GM19193 (cell line): ENCODE measurements around the gene CAMKV.

Experiments used
- POLR2A ChIP-seq: IDR thresholded peaks from 4 replicates; pipeline ENCODE4 v1.6.1; 2011; ENCODE audit not compliant: insufficient read depth, insufficient read length; ENCODE audit errors: extremely low read depth

CAMKV gene, protein sequence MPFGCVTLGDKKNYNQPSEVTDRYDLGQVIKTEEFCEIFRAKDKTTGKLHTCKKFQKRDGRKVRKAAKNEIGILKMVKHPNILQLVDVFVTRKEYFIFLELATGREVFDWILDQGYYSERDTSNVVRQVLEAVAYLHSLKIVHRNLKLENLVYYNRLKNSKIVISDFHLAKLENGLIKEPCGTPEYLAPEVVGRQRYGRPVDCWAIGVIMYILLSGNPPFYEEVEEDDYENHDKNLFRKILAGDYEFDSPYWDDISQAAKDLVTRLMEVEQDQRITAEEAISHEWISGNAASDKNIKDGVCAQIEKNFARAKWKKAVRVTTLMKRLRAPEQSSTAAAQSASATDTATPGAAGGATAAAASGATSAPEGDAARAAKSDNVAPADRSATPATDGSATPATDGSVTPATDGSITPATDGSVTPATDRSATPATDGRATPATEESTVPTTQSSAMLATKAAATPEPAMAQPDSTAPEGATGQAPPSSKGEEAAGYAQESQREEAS

DNA sequence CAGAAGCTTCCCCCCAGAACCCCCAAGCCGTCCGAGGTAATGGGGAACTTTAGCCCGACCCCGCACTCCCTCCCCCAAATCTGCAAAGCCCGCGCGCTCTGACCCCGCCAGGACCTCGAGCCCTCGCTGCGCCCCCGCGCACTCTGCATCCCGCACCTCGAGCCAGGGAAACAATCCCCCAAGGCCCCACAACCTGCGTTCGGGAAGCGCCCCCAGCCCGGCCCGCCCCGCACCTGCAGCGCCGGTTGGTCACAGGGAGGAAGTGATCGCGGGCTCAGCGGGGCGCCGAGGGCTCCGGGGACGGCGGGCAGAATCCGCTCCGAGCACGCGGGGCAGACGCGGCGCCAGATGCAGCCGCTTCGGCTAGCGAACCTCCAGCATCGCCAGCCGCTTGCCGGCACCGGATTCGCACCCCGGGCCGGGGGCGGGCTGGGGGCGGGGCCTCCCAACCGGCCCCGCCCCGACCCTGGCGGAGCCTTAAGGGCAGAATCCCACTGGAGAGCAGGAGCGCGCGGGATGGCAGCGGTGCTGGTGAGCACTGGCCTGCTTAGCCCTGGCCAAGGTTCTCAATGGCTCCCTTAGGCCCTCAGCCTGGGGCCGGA is at the start of gene CAMKV:
Gene CAMKV (minus strand): TSS at position 382 of the 602 bp plus-strand sequence. CDS start 7,518 bp downstream, outside the sequence.
- TF ChIP-seq POLR2A, result no peak

DNA sequence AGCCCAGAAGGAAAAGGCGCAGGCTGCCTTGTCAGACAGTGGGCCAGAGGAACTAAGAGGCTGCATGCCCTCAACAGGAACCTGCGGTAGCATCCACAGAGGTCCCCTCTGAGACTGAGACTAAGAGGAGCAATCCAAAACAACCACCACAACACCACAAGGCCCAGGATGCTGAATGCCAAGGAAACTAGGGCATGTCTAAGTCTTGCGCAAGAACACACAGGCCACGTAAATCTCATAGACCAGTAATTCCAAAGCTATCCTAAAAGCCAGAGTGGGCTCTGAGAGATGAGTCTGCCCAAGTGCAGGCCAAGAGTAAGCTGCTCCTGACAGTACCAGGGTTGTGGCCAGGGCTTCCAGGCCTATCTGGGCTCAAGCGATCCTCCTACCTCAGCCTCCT is 47.0 kb upstream of the CAMKV start:
- TF ChIP-seq POLR2A, result no peak

DNA sequence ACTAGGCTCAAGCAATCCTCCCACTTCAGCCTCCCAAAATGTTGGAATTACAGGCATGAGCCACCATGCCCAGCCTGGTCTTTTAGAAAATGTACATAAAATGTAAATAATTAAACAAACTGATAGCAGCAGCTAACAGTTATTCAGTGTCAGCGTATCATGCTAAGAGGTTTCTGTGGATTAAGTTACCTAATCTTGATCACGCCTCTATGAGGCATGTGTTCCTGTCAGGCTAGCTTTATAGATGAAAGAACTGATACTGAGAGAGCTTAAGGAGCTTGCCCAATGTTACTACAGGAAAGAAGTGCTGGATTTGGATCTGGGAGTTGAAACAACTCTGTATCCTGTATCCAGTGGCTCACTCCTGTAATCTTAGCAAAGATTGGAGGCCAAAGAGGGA is 45.2 kb upstream of the CAMKV start:
- TF ChIP-seq POLR2A, result no peak

DNA sequence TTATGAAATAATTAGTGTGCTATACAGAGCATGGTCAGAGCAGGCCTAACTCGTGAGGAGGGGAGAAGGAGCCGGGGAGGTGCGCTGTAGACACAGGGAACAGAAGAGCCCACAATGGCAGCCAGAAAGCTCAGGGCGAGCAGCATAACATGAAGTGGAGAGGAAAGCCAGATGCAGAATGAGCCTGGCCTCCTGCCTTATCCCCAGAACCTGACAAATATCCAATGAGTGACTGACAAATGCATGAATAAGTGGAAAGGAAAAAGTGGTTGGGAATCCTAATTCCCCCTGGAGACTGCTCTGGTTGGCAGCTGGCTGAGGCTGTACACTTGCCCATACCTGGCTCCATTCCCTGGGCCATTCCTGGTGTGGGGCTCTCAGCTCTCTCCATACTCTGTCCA is 43.2 kb upstream of the CAMKV start:
- TF ChIP-seq POLR2A, result no peak

DNA sequence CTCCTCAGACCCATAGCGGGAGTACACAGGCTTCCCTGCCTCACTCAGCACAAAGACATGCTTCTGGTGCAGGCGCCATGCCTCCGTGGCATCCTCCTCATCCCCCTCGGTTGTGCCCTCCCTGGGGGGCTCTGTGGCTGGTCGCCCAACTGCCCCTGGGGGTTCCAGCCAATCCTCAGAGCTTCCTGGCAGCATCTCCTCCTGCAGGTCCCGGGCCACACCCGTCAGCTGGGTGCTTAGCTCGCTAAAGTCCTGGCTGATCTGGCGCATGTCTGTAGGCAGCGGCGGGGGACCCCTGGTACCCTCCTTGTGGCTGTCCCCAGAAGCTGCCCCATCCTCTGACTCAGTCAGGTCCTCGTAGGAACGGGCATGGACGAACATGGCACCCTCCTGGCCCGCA is 41.9 kb upstream of the CAMKV start:
- no peak for TF ChIP-seq POLR2A

DNA sequence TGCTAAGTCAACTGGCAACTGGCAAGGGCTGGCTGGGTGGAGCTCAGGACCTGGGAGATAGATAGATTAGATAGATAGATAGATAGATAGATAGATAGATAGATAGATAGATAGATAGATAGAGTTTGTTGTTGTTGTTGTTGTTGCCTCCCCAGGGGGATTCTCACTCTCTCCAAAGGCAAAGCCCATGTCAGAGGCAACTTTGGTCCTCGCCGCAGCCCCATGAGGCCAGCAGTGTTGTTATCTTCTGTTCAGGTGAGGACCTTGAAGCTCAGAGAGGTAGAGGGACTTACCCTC is 41.4 kb upstream of the CAMKV start:
- no peak for TF ChIP-seq POLR2A

DNA sequence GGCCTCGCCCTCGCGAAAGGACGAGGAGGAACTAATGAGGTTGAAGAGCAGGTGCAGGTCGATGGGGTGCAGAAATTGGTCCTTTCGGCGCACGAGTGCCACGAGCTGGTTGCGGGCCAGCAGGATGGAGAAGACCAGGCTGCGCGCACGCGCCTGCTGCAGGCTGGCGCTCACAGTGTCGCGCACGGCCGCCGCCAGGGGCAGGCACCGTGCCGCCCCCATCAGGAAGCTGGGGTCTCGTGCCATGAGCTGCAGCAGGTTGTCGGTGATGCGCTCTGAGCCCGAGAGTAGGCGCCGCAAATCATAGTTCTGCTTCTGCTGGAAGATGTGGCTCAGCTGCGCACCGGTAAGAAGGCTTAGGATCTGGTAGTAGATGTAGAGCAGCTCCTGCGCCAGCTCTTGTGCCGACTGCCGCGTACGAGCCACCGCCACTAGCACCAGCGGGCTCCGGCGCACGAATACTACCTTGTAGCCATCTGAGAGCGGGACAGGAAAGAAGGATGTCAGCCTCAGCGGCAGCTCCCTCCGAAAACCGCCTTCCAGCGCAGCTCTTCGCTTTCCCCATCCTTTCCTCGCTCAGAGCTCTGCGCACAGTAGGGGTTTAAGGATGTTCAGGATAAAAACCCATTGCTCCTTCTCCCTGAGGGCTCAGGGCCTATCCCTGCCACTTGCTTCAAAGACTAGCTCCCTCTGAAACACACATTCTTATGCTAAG is 40.9 kb upstream of the CAMKV start:
- no peak for TF ChIP-seq POLR2A

DNA sequence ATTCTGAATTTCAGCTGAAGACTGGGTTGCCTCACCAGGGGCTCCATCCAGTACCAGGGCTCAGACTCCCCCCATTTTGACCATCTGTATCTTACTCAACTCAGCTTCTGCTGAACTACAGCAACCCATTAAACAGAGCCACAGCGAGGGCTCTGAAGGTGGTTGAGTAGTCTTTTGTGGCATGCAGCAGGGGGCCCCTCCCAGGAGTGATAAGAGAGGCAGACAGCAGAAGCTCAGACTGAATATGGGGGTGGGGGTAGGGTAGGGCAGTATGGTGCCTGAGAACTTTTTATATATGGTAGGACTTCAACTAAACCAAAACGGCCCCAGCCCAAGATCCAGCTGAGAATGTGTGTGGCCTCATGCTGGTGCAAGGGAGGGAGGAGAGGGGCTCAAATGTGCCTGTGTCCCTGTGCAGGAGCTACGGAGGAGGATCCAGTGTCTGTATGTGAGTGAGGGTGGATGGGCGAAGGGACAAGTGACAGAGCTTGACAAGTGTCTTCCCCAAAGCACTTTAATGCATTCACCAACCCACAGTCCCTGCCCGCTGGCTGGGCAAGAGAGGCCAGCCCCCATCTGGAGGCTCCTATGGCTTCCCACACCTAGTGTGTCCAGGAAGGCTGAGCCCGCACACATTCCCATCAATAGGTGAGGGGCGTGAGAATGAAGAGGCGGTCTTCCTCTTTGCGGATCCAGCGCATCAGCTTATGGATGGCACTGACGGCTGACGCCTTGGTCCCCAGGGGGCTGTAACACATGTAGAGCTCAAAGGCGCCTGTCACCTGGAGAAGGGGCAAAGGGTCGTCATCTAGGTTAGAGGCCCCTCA is 38.9 kb upstream of the CAMKV start:
- no peak for TF ChIP-seq POLR2A

DNA sequence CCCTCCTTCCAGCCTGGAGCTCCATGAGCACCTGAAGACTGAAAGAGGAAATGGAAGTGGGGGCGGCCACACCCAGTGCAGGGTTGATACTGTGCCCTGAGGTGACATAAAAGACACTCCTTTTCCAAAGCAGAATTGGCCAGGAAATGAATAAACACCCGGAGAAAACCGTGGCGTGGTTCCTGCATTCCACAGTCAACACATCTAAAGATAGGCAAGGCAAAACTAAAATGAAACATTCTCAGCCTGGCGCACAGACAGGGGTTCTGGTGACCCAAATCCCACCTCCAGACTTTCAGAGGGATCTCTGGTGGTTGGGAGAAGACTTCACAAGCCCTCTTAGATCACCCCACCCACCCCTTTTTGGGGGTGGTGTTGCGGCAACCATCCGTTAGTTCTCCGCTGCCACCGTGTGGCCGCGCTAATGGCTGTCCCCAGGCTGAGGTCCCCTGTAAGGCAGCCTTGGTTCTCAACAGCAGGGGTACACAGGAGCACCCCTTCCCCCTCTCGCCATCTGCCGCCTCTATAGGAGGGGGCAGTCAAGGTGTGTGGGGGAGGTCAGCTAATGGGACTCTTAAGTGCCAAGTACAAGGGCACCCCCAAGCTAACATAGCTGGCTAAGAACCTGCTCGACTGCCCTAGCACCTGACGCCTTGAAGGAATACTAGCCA is 36.5 kb upstream of the CAMKV start:
- TF ChIP-seq POLR2A, result no peak

DNA sequence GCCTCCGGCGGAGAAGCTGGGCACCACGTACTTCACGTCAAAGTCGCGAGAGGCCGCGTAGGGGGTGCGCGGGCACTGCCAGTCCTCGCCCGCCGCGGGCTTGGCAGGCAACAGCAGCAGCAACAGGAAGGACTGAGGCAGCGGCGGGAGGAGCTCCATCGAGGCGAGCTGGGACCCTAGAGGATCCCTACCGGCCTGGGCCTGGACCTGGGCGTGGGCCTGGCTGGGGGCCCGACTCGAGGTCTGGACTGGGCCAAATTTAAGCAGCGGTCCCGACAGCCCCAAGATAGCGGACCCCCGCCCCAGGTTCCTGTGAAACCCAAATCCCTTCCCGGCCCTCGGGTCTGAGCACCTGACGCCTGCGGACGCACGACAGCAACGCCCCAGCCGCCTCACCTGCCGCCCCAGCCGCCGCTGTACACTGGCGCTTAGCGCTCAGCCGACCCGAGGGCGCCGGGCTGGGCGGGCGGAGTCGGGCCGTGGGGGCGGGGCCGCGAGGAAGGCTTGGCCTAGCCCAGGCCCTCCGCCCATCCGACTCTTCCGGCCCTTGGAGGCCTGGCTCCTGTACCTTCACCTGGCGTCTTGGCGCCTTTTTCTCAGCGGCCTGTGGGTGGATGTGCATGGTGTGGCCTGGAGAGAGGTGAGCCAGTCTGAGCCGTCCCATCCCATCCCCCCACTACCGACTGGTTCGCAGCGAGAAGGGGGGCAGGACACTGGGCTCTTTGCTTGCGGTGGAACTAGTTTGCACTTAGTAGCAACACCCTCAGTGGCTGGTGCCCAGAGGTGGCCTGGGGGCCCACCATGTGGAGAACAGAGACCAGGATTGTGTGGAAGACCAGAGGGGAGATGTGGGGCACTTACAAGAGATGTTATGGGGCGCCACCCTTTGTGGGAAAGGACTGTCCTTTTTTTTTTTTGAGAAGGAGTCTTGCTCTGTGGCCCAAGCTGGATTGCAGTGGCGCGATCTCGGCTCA is 34.0 kb upstream of the CAMKV start, which contains the start of gene MST1R:
Gene MST1R (minus strand): TSS at position 423 of the 974 bp plus-strand sequence. CDS start 264 bp downstream, at position 159.
- TF ChIP-seq POLR2A, result peak; percentile 43

DNA sequence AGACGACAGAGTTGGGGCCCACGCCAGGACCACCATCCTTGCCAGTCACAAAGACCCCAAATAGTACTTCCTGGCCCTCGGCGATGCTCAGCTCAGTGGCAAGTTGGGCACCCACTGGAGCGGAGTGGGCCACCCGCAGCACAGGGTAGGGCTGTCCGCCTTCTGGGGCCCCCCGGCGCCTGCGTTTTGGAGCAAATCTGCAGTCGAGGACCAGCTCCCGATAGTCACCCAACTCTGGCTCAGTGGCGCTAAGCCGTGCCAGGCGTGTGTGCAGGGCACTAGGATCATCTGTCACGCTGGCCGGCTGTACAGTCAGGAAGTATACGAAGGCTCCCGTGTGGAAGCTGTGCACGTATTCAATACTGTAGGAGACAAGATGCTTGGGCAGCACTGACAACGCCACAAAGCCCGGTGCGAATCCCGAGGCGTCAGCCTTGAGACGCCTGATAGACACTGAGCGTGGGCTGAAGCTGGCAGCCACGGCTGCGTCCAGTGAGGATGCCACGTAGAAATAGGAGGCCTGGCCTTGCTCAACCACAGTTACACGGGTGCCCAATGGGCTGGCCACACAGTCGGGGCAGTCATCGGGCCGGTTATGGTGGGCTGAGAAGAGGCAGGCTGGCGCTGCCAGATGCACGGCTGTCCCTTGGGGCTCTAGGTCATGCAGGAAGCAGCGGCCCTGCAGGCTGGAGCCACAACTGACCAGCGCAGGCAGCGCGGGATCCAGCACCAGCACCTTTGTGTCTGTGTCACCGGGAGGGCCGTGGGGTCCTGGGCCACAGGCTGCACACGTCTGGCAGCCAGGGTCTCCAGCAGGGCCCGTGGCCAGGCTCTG is 33.0 kb upstream of the CAMKV start:
- no peak for TF ChIP-seq POLR2A
